Vagina (tissue), 2 donors: Measurements from ENCODE around the gene ARHGEF28. TPM values are rescaled to one million over a fixed set of nuclear protein-coding genes. Genes with fewer than 3 reads are reported as not detected.
A peak's percentile ranks its signal among the peaks of the same experiment; 100 is the strongest.

Source experiments
- DNase-seq, 2 donors: peaks; one replicate each; pipeline ENCODE4 v3.0.0-alpha.2; 2017; ENCODE audit errors: extremely low spot score in 2 of 2
- H3K27ac ChIP-seq: fragments of 200-600 bp; sonication (generic); one replicate; pipeline ENCODE4 v1.5.1; 2019
- H3K27me3 ChIP-seq: fragments of 200-600 bp; sonication (generic); one replicate; pipeline ENCODE4 v1.5.1; 2019
- H3K36me3 ChIP-seq, 2 donors: fragments of 200-600 bp; sonication (generic); one replicate each; pipeline ENCODE4 v1.5.1; 2017 to 2019
- H3K4me1 ChIP-seq: fragments of 200-600 bp; sonication (generic); one replicate; pipeline ENCODE4 v1.5.1; 2019
- H3K4me3 ChIP-seq, 2 donors: fragments of 200-600 bp; sonication (generic); 1 replicate in 1 of 2; 2 replicates in 1 of 2; pipeline ENCODE4 v1.5.1; 2016 to 2019
- H3K9me3 ChIP-seq: fragments of 200-600 bp; sonication (generic); one replicate; pipeline ENCODE4 v1.5.1; 2019
- POLR2A ChIP-seq, 2 donors: fragments of 450-650 bp; IDR thresholded peaks; one replicate each; pipeline ENCODE4 v1.6.1; 2017; ENCODE audit warnings: antibody characterized with exemption in 2 of 2, mild to moderate bottlenecking in 2 of 2, moderate library complexity in 2 of 2
- POLR2AphosphoS5 ChIP-seq, 2 donors: sonication (generic); formaldehyde crosslinking; IDR thresholded peaks; one replicate each; pipeline ENCODE4 v1.9.0; 2017; ENCODE audit warnings: antibody characterized with exemption in 2 of 2, mild to moderate bottlenecking in 2 of 2, low read depth in 1 of 2; ENCODE audit not compliant: insufficient read depth in 1 of 2
- intact Hi-C: fragments of 100-400 bp; cut with DNase I; formaldehyde crosslinking; loops from one replicate; pipeline ENCODE4 v1.15.1; 2023
- total RNA-seq: library from RNA; depleted of rRNA; stranded (reverse); fragments of >200 nt; gene quantifications from one replicate; pipeline ENCODE4 v1.2.3, GENCODE V29; 2016
- TF ChIP-seq, protein P1 (sequence below), 3 experiments: fragments of 450-650 bp in 2 of 3; fragments of 200-600 bp in 1 of 3; sonication (generic) in 1 of 3; IDR thresholded peaks; one replicate each; pipeline ENCODE4 v1.5.1; 2017 to 2019; ENCODE audit warnings: antibody characterized with exemption in 3 of 3, mild to moderate bottlenecking in 2 of 3, moderate library complexity in 2 of 3

The ARHGEF28 gene
- total RNA-seq, 1 donor from 2014 or later: 41.0 TPM

DNA sequence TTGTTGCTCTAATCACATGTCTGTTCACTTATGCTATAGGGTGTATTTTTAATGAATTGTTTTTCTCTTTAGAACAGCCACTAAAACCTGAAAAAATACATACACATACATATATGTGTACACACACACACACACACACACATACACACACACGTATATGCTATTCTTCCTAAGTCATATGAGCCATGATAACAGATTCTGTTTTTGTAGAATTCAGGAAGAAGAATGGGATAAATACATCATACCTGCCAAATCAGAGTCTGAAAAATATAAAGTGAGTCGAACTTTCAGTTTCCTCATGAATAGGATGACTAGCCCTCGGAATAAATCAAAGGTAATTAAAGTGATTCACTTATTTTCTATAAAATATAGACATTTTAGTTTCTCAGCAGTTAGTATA is 231.4 kb downstream of the ARHGEF28 start:
- H3K36me3 ChIP-seq: peaks cover 0 to 13% of the 10 kb centered on the region in 2 donors
- TF ChIP-seq, protein P1, sequence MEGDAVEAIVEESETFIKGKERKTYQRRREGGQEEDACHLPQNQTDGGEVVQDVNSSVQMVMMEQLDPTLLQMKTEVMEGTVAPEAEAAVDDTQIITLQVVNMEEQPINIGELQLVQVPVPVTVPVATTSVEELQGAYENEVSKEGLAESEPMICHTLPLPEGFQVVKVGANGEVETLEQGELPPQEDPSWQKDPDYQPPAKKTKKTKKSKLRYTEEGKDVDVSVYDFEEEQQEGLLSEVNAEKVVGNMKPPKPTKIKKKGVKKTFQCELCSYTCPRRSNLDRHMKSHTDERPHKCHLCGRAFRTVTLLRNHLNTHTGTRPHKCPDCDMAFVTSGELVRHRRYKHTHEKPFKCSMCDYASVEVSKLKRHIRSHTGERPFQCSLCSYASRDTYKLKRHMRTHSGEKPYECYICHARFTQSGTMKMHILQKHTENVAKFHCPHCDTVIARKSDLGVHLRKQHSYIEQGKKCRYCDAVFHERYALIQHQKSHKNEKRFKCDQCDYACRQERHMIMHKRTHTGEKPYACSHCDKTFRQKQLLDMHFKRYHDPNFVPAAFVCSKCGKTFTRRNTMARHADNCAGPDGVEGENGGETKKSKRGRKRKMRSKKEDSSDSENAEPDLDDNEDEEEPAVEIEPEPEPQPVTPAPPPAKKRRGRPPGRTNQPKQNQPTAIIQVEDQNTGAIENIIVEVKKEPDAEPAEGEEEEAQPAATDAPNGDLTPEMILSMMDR (IDR thresholded peaks at IDR 0.05): no peak
- no peak for TF ChIP-seq POLR2A (IDR thresholded peaks at IDR 0.05)
- TF ChIP-seq POLR2AphosphoS5 (IDR thresholded peaks at IDR 0.05; ENCODE audit: insufficient read depth in 1 of 2, low read depth in 1 of 2): no peak
- peak overlapping the region; percentile 21 for H3K27ac ChIP-seq
- no peaks in the 10 kb centered on the region for H3K27me3 ChIP-seq
- intact Hi-C loops: no loop called here
- peaks cover 25% of the 10 kb centered on the region for H3K4me1 ChIP-seq
- no peak for DNase-seq
- no peaks in the 10 kb centered on the region for H3K9me3 ChIP-seq
- no peak overlapping the region for H3K4me3 ChIP-seq

GRCh38 chr5:73858054-73858453 is 232.1 kb downstream of the ARHGEF28 start:
- Histone ChIP-seq H3K27me3 (no peaks in the 10 kb centered on the region), H3K4me3 (no peak overlapping the region), H3K27ac (peak overlapping the region; percentile 9), H3K36me3 (peaks cover 0 to 13% of the 10 kb centered on the region in 2 donors), H3K4me1 (peaks cover 20% of the 10 kb centered on the region), H3K9me3 (no peaks in the 10 kb centered on the region)
- DNase-seq: no peak
- intact Hi-C loops: no loop called here
- TF ChIP-seq, protein P1 (IDR thresholded peaks at IDR 0.05): no peak
- TF ChIP-seq POLR2AphosphoS5 (IDR thresholded peaks at IDR 0.05; ENCODE audit: insufficient read depth in 1 of 2, low read depth in 1 of 2) (no peak), POLR2A (IDR thresholded peaks at IDR 0.05) (no peak)

DNA sequence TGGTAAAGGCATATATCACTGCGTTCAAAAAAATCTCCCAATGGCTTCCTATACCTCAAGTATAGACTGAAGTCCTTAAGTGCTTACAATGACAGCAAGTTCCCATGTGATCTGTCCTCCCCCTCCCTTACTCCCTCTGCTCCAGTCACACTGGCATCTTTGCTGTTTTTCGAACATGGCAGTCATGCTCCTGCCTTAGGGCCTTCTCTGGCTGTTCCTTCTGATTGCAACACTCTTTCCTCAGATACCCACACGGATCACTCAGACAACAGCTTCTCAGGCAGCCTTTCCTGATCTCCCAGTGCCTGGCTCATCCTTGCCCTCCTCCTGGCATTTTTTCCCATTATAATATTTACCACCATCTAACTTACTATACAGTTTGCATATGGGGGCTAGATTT is 232.8 kb downstream of the ARHGEF28 start:
- TF ChIP-seq, protein P1 (IDR thresholded peaks at IDR 0.05): no peak
- no peak for TF ChIP-seq POLR2A (IDR thresholded peaks at IDR 0.05)
- TF ChIP-seq POLR2AphosphoS5 (IDR thresholded peaks at IDR 0.05; ENCODE audit: insufficient read depth in 1 of 2, low read depth in 1 of 2): no peak
- no peak for DNase-seq
- no peak overlapping the region for H3K4me3 ChIP-seq
- H3K27ac ChIP-seq: peak overlapping the region; percentile 10
- H3K4me1 ChIP-seq: peaks cover 16% of the 10 kb centered on the region
- H3K36me3 ChIP-seq: peaks cover 0 to 13% of the 10 kb centered on the region in 2 donors
- no peaks in the 10 kb centered on the region for H3K27me3 ChIP-seq
- intact Hi-C loops: no loop called here
- H3K9me3 ChIP-seq: no peaks in the 10 kb centered on the region

DNA sequence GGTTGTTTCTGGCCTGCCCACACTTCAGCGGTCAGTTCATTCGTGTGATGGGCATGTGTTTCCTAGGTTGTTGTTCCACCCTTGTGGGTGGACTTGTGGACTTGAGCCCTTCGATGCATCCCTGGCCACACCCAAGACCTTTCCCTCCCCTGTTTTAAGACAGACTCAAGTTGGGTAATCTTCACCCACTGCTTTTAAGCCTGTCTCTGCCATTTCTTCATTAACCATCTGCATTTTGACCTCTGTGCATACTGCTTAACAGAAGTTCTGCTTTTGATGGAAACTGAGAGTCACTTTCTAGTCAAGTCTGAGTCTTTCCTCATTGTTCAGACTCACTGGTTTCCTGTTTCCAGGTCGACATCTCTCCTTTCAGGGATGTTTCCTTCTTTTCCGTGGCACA is 233.7 kb downstream of the ARHGEF28 start:
- intact Hi-C loops: loop anchor here (5.0 kb wide), 1 partner anchor 442 kb away; no protein-coding TSS in a partner anchor
- Histone ChIP-seq H3K9me3 (no peaks in the 10 kb centered on the region), H3K27ac (peak overlapping the region; percentile 5), H3K36me3 (peaks cover 0 to 13% of the 10 kb centered on the region in 2 donors), H3K4me3 (no peak overlapping the region), H3K4me1 (peaks cover 16% of the 10 kb centered on the region), H3K27me3 (no peaks in the 10 kb centered on the region)
- no peak for TF ChIP-seq POLR2A (IDR thresholded peaks at IDR 0.05)
- TF ChIP-seq, protein P1 (IDR thresholded peaks at IDR 0.05): no peak
- TF ChIP-seq POLR2AphosphoS5 (IDR thresholded peaks at IDR 0.05; ENCODE audit: insufficient read depth in 1 of 2, low read depth in 1 of 2): no peak
- DNase-seq: no peak

- no peaks in the 10 kb centered on the region for H3K27me3 ChIP-seq
- TF ChIP-seq POLR2A (IDR thresholded peaks at IDR 0.05) (no peak), POLR2AphosphoS5 (IDR thresholded peaks at IDR 0.05; ENCODE audit: insufficient read depth in 1 of 2, low read depth in 1 of 2) (no peak)
- TF ChIP-seq, protein P1 (IDR thresholded peaks at IDR 0.05): no peak
- intact Hi-C loops: loop anchor here (5.0 kb wide), 1 partner anchor 444 kb away; no protein-coding TSS in a partner anchor
- H3K4me3 ChIP-seq: no peak overlapping the region
- H3K9me3 ChIP-seq: no peaks in the 10 kb centered on the region
- H3K36me3 ChIP-seq: peaks cover 0 to 13% of the 10 kb centered on the region in 2 donors
- no peak for DNase-seq
- peak overlapping the region; percentile 21 for H3K27ac ChIP-seq
- peaks cover 16% of the 10 kb centered on the region for H3K4me1 ChIP-seq
These were observed 235.5 kb downstream of the ARHGEF28 start for GRCh38 chr5:73861313-73861988.
